Esophagus squamous epithelium (tissue), 5 donors: ENCODE measurements around the gene CACNG1. TPM values are rescaled to one million over a fixed set of nuclear protein-coding genes. Genes with fewer than 3 reads are reported as not detected.
"Not testable (repeated sequence)": the region's sequence is repeated elsewhere in the genome, so short reads cannot be mapped to it uniquely, and the experiment has no call there.

Source experiments
- DNase-seq: peaks from one replicate; lab custom pipeline; 2025; lab: John Stamatoyannopoulos, UW
- H3K27ac ChIP-seq, 4 donors: fragments of 200-600 bp; sonication (generic); one replicate each; pipeline ENCODE4 v1.5.1; 2016 to 2019; ENCODE audit warnings: mild to moderate bottlenecking in 1 of 4
- H3K27me3 ChIP-seq, 4 donors: fragments of 200-600 bp; sonication (generic); 1 replicate in 3 of 4; 2 replicates in 1 of 4; pipeline versions ENCODE4 v1.5.1 to v1.6.0; 2017 to 2021; ENCODE audit warnings: antibody characterized with exemption in 1 of 4
- H3K36me3 ChIP-seq, 3 donors: fragments of 200-600 bp; sonication (generic); one replicate each; pipeline ENCODE4 v1.5.1; 2016 to 2019
- H3K4me1 ChIP-seq, 3 donors: fragments of 200-600 bp; sonication (generic); one replicate each; pipeline ENCODE4 v1.5.1; 2017 to 2019
- H3K4me3 ChIP-seq, 4 donors: fragments of 200-600 bp; sonication (generic); 1 replicate in 3 of 4; 2 replicates in 1 of 4; pipeline ENCODE4 v1.5.1; 2016 to 2019; ENCODE audit warnings: mild to moderate bottlenecking in 2 of 4, moderate library complexity in 1 of 4
- H3K9me3 ChIP-seq, 3 donors: fragments of 200-600 bp; sonication (generic); one replicate each; pipeline ENCODE4 v1.5.1; 2016 to 2019
- POLR2A ChIP-seq, 4 donors: fragments of 450-650 bp; IDR thresholded peaks; one replicate each; pipeline ENCODE4 v1.6.1; 2017; ENCODE audit warnings: antibody characterized with exemption in 4 of 4, mild to moderate bottlenecking in 4 of 4, moderate library complexity in 3 of 4
- WGBS, 2 donors: methylation state at CpG; one replicate each; pipeline ENCODE4 v1.1.5; 2018; 5-methylcytosine and 5-hydroxymethylcytosine counted together
- intact Hi-C: fragments of 100-400 bp; cut with DNase I; formaldehyde crosslinking; loops from one replicate; pipeline ENCODE4 v1.15.0; 2022
- total RNA-seq, 4 donors: library from RNA; depleted of rRNA; stranded (reverse); fragments of >200 nt; gene quantifications; one replicate each; pipeline ENCODE4 v1.1.0, GENCODE V29; 2016
- TF ChIP-seq, protein P1 (sequence below), 6 experiments: fragments of 450-650 bp in 4 of 6; fragments of 200-600 bp in 2 of 6; sonication (generic) in 2 of 6; IDR thresholded peaks; one replicate each; pipeline ENCODE4 v1.5.1; 2016 to 2019; ENCODE audit warnings: antibody characterized with exemption in 6 of 6, mild to moderate bottlenecking in 4 of 6, moderate library complexity in 4 of 6
- donor health status: DM: yes; HTN: yes; CAD: no.

CACNG1 gene
- total RNA-seq, 4 donors from 2014 or later: not detected

DNA sequence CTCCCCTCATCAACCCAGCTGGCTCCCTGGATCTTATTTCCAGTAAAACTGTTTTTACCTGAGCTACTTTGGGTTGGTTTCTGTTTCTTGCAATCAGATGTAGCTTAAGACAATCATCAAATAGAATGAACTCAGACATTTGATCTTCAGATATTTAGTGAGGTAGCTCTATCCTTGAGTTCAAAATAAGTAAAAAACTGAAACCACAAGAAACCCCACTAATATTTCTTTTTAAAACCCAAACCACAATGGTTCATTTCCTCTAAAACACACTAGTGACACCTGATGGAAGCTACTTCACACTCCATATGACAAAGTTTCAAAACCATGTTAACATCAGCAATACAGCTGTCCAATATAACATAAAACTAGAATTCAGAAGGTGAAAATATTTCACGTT lies 37.8 kb downstream of the CACNG1 start:
- 56 to 61% methylated on average over 1 of the region's 1 CpG for WGBS, 2 donors
- no peaks in the 10 kb centered on the region for H3K9me3 ChIP-seq
- intact Hi-C loops: no loop called here
- TF ChIP-seq, protein P1, sequence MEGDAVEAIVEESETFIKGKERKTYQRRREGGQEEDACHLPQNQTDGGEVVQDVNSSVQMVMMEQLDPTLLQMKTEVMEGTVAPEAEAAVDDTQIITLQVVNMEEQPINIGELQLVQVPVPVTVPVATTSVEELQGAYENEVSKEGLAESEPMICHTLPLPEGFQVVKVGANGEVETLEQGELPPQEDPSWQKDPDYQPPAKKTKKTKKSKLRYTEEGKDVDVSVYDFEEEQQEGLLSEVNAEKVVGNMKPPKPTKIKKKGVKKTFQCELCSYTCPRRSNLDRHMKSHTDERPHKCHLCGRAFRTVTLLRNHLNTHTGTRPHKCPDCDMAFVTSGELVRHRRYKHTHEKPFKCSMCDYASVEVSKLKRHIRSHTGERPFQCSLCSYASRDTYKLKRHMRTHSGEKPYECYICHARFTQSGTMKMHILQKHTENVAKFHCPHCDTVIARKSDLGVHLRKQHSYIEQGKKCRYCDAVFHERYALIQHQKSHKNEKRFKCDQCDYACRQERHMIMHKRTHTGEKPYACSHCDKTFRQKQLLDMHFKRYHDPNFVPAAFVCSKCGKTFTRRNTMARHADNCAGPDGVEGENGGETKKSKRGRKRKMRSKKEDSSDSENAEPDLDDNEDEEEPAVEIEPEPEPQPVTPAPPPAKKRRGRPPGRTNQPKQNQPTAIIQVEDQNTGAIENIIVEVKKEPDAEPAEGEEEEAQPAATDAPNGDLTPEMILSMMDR (IDR thresholded peaks at IDR 0.05): no peak
- TF ChIP-seq POLR2A (IDR thresholded peaks at IDR 0.05): no peak
- no peak for DNase-seq
- no peak overlapping the region for H3K4me3 ChIP-seq
- H3K27ac ChIP-seq: no peak overlapping the region
- H3K4me1 ChIP-seq: no peaks in the 10 kb centered on the region
- H3K36me3 ChIP-seq: peaks cover 3 to 59% (median 13%) of the 10 kb centered on the region in 3 donors
- no peaks in the 10 kb centered on the region for H3K27me3 ChIP-seq

DNA sequence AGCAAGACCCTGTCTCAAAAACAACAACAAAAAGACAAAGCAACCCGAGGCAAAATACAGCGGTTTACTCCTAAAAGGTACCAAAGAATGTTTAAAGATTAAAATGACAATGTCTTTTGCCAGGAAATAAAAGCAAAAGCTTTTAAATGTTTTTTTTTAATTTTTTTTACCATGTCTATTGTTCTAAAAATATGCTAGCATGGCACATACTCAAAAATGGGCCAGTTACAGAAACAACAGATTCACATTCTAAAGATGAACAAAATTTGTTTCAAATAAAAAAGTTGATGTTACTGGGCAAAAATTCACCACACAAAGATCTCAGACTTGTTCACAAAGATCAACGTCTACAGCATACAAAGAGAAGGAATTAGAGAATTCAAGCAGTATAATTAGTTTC lies 41.1 kb downstream of the CACNG1 start:
- Histone ChIP-seq H3K36me3 (peaks cover 0 to 64% (median 8%) of the 10 kb centered on the region in 3 donors), H3K4me1 (no peaks in the 10 kb centered on the region), H3K27ac (no peak overlapping the region), H3K27me3 (no peaks in the 10 kb centered on the region), H3K9me3 (no peaks in the 10 kb centered on the region), H3K4me3 (no peak overlapping the region)
- TF ChIP-seq, protein P1 (IDR thresholded peaks at IDR 0.05): no peak
- TF ChIP-seq POLR2A (IDR thresholded peaks at IDR 0.05): no peak
- intact Hi-C loops: no loop called here
- no peak for DNase-seq
- 85 to 88% methylated on average over 3 of the region's 3 CpGs for WGBS, 2 donors

DNA sequence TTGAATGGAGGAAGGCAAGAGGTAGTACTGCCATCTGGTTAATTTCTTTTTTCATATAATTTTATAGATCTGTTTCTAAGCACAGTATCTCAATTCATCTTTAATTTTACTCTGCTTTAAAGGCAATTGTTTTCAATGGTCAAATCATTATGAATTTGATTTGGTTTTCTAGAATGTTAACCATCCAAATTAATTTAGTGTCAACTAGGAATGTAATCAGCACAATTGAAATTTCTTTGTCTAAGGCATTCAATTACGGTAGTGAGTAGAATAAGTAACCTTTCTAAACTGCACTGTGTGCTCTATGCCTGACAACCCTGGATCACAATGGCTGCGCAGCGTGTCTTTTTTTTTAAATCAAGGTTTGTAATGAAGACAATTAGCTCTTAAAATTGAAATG lies 44.3 kb downstream of the CACNG1 start:
- TF ChIP-seq, protein P1 (IDR thresholded peaks at IDR 0.05): no peak
- no peak for TF ChIP-seq POLR2A (IDR thresholded peaks at IDR 0.05)
- H3K27me3 ChIP-seq: no peaks in the 10 kb centered on the region
- no peak for DNase-seq
- H3K4me3 ChIP-seq: no peak overlapping the region
- no peaks in the 10 kb centered on the region for H3K4me1 ChIP-seq
- H3K27ac ChIP-seq: no peak overlapping the region
- H3K36me3 ChIP-seq: peaks cover 0 to 56% (median 8%) of the 10 kb centered on the region in 3 donors
- intact Hi-C loops: no loop called here
- H3K9me3 ChIP-seq: no peaks in the 10 kb centered on the region
- WGBS, 2 donors: 96 to 99% methylated on average over 3 of the region's 3 CpGs

DNA sequence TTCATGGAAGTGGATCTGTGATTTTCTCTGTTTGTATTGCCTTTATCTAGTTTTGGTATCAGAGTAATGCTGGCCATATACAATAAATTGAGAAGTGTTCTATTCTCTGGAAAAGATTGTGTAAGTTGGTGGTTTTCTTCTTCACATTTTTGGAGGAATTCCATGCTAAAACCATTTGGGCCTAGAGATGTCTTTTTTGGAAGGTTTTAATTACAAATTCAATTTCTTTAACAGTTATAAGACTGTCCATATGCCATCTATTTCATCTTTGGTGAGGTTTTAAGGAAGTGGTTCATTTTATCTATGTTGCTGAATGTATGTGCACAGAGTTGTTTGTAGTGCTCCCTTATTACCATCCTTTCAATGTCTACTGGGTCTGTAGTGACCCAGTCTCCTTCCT lies 46.0 kb downstream of the CACNG1 start:
- DNase-seq: no peak
- TF ChIP-seq, protein P1 (IDR thresholded peaks at IDR 0.05): no peak
- TF ChIP-seq POLR2A (IDR thresholded peaks at IDR 0.05): no peak
- H3K27me3 ChIP-seq: no peaks in the 10 kb centered on the region
- H3K36me3 ChIP-seq: peaks cover 0 to 47% (median 8%) of the 10 kb centered on the region in 3 donors
- intact Hi-C loops: no loop called here
- H3K9me3 ChIP-seq: no peaks in the 10 kb centered on the region
- no peak overlapping the region for H3K27ac ChIP-seq
- no peaks in the 10 kb centered on the region for H3K4me1 ChIP-seq
- H3K4me3 ChIP-seq: no peak overlapping the region

DNA sequence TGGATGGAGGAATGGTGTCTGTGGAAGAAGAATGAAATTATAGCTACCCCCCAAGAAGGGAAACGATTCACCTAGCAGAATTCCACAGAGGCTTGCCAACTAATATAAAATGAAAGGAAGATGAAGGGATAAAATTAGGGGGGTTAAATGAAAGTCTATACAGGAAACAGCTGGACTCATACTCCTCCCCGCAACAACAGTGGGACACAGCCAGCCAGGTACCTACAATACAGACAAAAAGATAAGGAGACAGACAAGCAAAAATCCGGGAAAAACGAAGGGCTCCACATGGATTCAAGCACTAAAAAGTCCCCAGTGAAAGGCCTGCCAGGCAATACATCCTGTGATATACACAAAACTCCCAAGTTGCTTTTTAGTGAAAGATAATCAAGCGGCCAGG lies 47.9 kb downstream of the CACNG1 start:
- intact Hi-C loops: no loop called here
- no peak for TF ChIP-seq POLR2A (IDR thresholded peaks at IDR 0.05)
- TF ChIP-seq, protein P1 (IDR thresholded peaks at IDR 0.05): no peak
- Histone ChIP-seq H3K9me3 (no peaks in the 10 kb centered on the region), H3K36me3 (peaks cover 0 to 30% (median 0%) of the 10 kb centered on the region in 3 donors), H3K4me1 (no peaks in the 10 kb centered on the region), H3K4me3 (no peak overlapping the region), H3K27me3 (no peaks in the 10 kb centered on the region), H3K27ac (no peak overlapping the region)
- DNase-seq: no peak
- 82 to 92% methylated on average over 5 of the region's 5 CpGs for WGBS, 2 donors

DNA sequence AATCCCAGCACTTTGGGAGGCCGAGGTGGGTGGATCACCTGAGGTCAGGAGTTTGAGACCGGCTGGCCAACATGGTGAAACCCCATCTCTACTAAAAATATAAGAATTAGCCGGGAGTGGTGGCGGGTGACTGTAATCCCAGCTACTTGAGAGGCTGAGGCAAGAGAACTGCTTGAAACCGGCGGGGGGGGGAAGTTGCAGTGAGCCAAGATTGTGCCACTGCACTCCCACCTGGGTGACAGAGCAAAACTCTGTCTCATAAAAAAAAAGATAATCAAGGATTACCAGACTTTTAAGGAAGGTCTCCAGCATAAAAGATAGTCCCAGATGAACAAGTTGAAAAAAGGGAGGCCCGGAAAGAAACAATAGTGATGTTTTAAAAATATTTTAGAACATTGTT lies 48.4 kb downstream of the CACNG1 start:
- H3K27ac ChIP-seq, H3K4me3 ChIP-seq, H3K4me1 ChIP-seq, intact Hi-C loops, DNase-seq, H3K27me3 ChIP-seq, H3K9me3 ChIP-seq: not testable (repeated sequence)
- 84 to 91% methylated on average over 3 to 7 of the region's 7 CpGs for WGBS, 2 donors
- peaks cover 0 to 26% (median 0%) of the 10 kb centered on the region in 3 donors for H3K36me3 ChIP-seq
